ENCODE results near the gene VRK1. TPM values are rescaled to one million over a fixed set of nuclear protein-coding genes. Genes with fewer than 3 reads are reported as not detected.
A peak's percentile ranks its signal among the peaks of the same experiment; 100 is the strongest.

VRK1 gene
- total RNA-seq, 6 donors from 2014 or later = 6.7 to 19.9 (median 9.9) TPM

GRCh38 chr14:96830946-96831345, 33.8 kb downstream of the VRK1 start:
- ATAC-seq (ENCODE audit: low FRiP score in 2 of 2) (no peak), DNase-seq (no peak)
- 74 to 85% methylated on average over 1 of the region's 1 CpG for WGBS, 2 donors
- Histone ChIP-seq H3K36me3 (peaks cover 0 to 8% (median 0%) of the 10 kb centered on the region in 4 donors), H3K27me3 (no peaks in the 10 kb centered on the region), H3K9me3 (no peaks in the 10 kb centered on the region), H3K4me3 (no peak overlapping the region), H3K4me1 (peaks cover 0 to 5% (median 0%) of the 10 kb centered on the region in 4 donors), H3K27ac (no peak overlapping the region)
- TF ChIP-seq POLR2AphosphoS5 (IDR thresholded peaks at IDR 0.05) (no peak), CTCF (IDR thresholded peaks at IDR 0.05) (no peak), POLR2A (IDR thresholded peaks at IDR 0.05) (no peak), EP300 (IDR thresholded peaks at IDR 0.05) (no peak)

- no peak for ATAC-seq (ENCODE audit: low FRiP score in 2 of 2)
- H3K36me3 ChIP-seq = peaks cover 0 to 15% (median 2%) of the 10 kb centered on the region in 4 donors
- WGBS, 2 donors = 79 to 86% methylated on average over 2 of the region's 2 CpGs
These were observed 35.2 kb downstream of the VRK1 start for GRCh38 chr14:96832351-96832750.

GRCh38 chr14:96838449-96838848, 41.3 kb downstream of the VRK1 start:
- DNase-seq (no peak), ATAC-seq (ENCODE audit: low FRiP score in 2 of 2) (no peak)
- no peaks in the 10 kb centered on the region for H3K27me3 ChIP-seq
- no peak for TF ChIP-seq EP300 (IDR thresholded peaks at IDR 0.05)
- no peak for TF ChIP-seq CTCF (IDR thresholded peaks at IDR 0.05)
- no peak for TF ChIP-seq POLR2A (IDR thresholded peaks at IDR 0.05)
- no peak for TF ChIP-seq POLR2AphosphoS5 (IDR thresholded peaks at IDR 0.05)
- H3K36me3 ChIP-seq = peaks cover 0 to 25% (median 2%) of the 10 kb centered on the region in 4 donors
- 94 to 97% methylated on average over 4 of the region's 4 CpGs for WGBS, 2 donors
- H3K4me3 ChIP-seq = no peak overlapping the region
- H3K4me1 ChIP-seq = no peaks in the 10 kb centered on the region
- no peak overlapping the region for H3K27ac ChIP-seq
- no peaks in the 10 kb centered on the region for H3K9me3 ChIP-seq

More at GRCh38 chr14:96832351-96832750, 35.2 kb downstream of the VRK1 start:
- Histone ChIP-seq H3K27me3 (no peaks in the 10 kb centered on the region), H3K4me1 (no peaks in the 10 kb centered on the region), H3K4me3 (no peak overlapping the region), H3K9me3 (no peaks in the 10 kb centered on the region), H3K27ac (no peak overlapping the region)
- TF ChIP-seq CTCF (IDR thresholded peaks at IDR 0.05) (no peak), EP300 (IDR thresholded peaks at IDR 0.05) (no peak), POLR2AphosphoS5 (IDR thresholded peaks at IDR 0.05) (no peak), POLR2A (IDR thresholded peaks at IDR 0.05) (no peak)
- peak in 1 of 2 donors; percentile 31 for DNase-seq

GRCh38 chr14:96839251-96839650, 42.1 kb downstream of the VRK1 start:
- Histone ChIP-seq H3K9me3 (no peaks in the 10 kb centered on the region), H3K27ac (no peak overlapping the region), H3K27me3 (no peaks in the 10 kb centered on the region), H3K4me1 (no peaks in the 10 kb centered on the region), H3K36me3 (peaks cover 0 to 24% (median 2%) of the 10 kb centered on the region in 4 donors), H3K4me3 (no peak overlapping the region)
- DNase-seq (no peak), ATAC-seq (ENCODE audit: low FRiP score in 2 of 2) (no peak)
- WGBS, 2 donors = 93 to 94% methylated on average over 2 of the region's 2 CpGs
- TF ChIP-seq EP300 (IDR thresholded peaks at IDR 0.05) (no peak), CTCF (IDR thresholded peaks at IDR 0.05) (no peak), POLR2AphosphoS5 (IDR thresholded peaks at IDR 0.05) (no peak), POLR2A (IDR thresholded peaks at IDR 0.05) (no peak)

- no peak for ATAC-seq (ENCODE audit: low FRiP score in 2 of 2)
- no peak overlapping the region for H3K4me3 ChIP-seq
- no peak for DNase-seq
- no peaks in the 10 kb centered on the region for H3K9me3 ChIP-seq
- H3K36me3 ChIP-seq = peaks cover 0 to 12% (median 4%) of the 10 kb centered on the region in 4 donors
- no peaks in the 10 kb centered on the region for H3K27me3 ChIP-seq
- H3K4me1 ChIP-seq = no peaks in the 10 kb centered on the region
- TF ChIP-seq POLR2A (IDR thresholded peaks at IDR 0.05) = no peak
- no peak for TF ChIP-seq EP300 (IDR thresholded peaks at IDR 0.05)
- no peak for TF ChIP-seq CTCF (IDR thresholded peaks at IDR 0.05)
- TF ChIP-seq POLR2AphosphoS5 (IDR thresholded peaks at IDR 0.05) = no peak
- no peak overlapping the region for H3K27ac ChIP-seq
These were observed 46.0 kb downstream of the VRK1 start for GRCh38 chr14:96843137-96843536.

All from upper lobe of left lung (tissue), 6 donors.